HCT116 (cell line): ENCODE results near the gene UBA6. TPM values are rescaled to one million over a fixed set of nuclear protein-coding genes. Genes with fewer than 3 reads are reported as not detected.

Experiments used
- ATAC-seq: fragments of 200-7000 bp; cut with Tn5 transposase; 2 replicates; pipeline ENCODE4 v1.9.1; 2020; ENCODE audit warnings: mild to moderate bottlenecking, moderate library complexity
- BruUV-seq: library from RNA; stranded (reverse); fragments of 400-500 nt; replicated peaks from 2 replicates; lab custom pipeline; 2021; lab: Mats Ljungman, UMichigan
- CTCF ChIA-PET: fragments of 300-600 bp; sonication (Branson Sonifier 250); formaldehyde crosslinking; loops from one replicate; lab custom pipeline; 2021; ENCODE audit warnings: antibody characterized with exemption; lab: Charles Lee
- POLR2A ChIA-PET: fragments of 300-600, 350-600 bp; sonication (Branson Sonifier 250); formaldehyde crosslinking; loops from one replicate; lab custom pipeline; 2021; ENCODE audit warnings: antibody characterized with exemption; lab: Charles Lee
- RAD21 ChIA-PET, 2 experiments: fragments of 300-600 bp; sonication (Branson Sonifier 250); formaldehyde crosslinking; loops; one replicate each; lab custom pipeline; 2023; ENCODE audit warnings: low total read pairs in 2 of 2; ENCODE audit not compliant: uncharacterized antibody in 2 of 2, unreplicated experiment in 2 of 2, low non-redundant PET in 1 of 2; lab: Charles Lee
- DNase-seq: peaks from one replicate; pipeline ENCODE4 v3.0.0-alpha.2; 2010; ENCODE audit warnings: low read depth, low spot score
- H2AFZ ChIP-seq: fragments of 200-600 bp; shearing (Covaris generic), sonication (generic); 2 replicates; pipeline ENCODE4 v1.6.1; 2017; ENCODE audit warnings: low read depth, mixed run types, mixed read lengths, antibody characterized with exemption, low read length; ENCODE audit not compliant: poor library complexity, severe bottlenecking
- H3K27ac ChIP-seq: 2 replicates; pipeline ENCODE4 v1.5.1; 2012; ENCODE audit warnings: low read depth, low read length
- H3K27me3 ChIP-seq: fragments of 200-600 bp; sonication (generic); 2 replicates; pipeline ENCODE4 v1.6.1; 2016; ENCODE audit warnings: mixed run types, low read length, mixed read lengths; ENCODE audit not compliant: insufficient read depth
- H3K36me3 ChIP-seq, 2 experiments: fragments of 200-500 bp in 1 of 2; fragments of 200-600 bp in 1 of 2; sonication (Bioruptor generic) in 1 of 2; sonication (generic) in 1 of 2; 2 replicates each; pipeline versions ENCODE4 v1.5.1 to v1.6.1; 2014 to 2016; ENCODE audit warnings: low read length in 2 of 2, inconsistent platforms in 1 of 2, mixed read lengths in 1 of 2, mixed run types in 1 of 2; ENCODE audit not compliant: insufficient read depth in 2 of 2, control insufficient read depth in 1 of 2
- H3K4me1 ChIP-seq, 2 experiments: fragments of 200-600 bp in 1 of 2; sonication (generic) in 1 of 2; 2 replicates each; pipeline versions ENCODE4 v1.5.1 to v1.6.1; 2012 to 2017; ENCODE audit warnings: low read length in 2 of 2, inconsistent platforms in 1 of 2, mild to moderate bottlenecking in 1 of 2, mixed read lengths in 1 of 2, mixed run types in 1 of 2, moderate library complexity in 1 of 2; ENCODE audit not compliant: insufficient read depth in 2 of 2, control insufficient read depth in 1 of 2
- H3K4me2 ChIP-seq: fragments of 200-600 bp; sonication (generic); 2 replicates; pipeline ENCODE4 v1.6.1; 2017; ENCODE audit warnings: mixed run types, low read length, mixed read lengths
- H3K4me3 ChIP-seq, 2 experiments: fragments of 200-600 bp in 1 of 2; sonication (generic) in 1 of 2; replicated peaks in 1 of 2; 2 replicates each; pipeline ENCODE4 v1.5.1; 2011 to 2016; ENCODE audit warnings: low read length in 2 of 2, control low read depth in 1 of 2, low read depth in 1 of 2, mild to moderate bottlenecking in 1 of 2, mixed read lengths in 1 of 2, mixed run types in 1 of 2
- H3K79me2 ChIP-seq: fragments of 200-600 bp; sonication (generic); 2 replicates; pipeline ENCODE4 v1.6.1; 2017; ENCODE audit warnings: mild to moderate bottlenecking, mixed run types, low read length, moderate library complexity, mixed read lengths; ENCODE audit not compliant: insufficient read depth
- H3K9ac ChIP-seq: fragments of 200-600 bp; sonication (generic); 2 replicates; pipeline ENCODE4 v1.6.1; 2016; ENCODE audit warnings: low read length, mixed read lengths
- H3K9me2 ChIP-seq: fragments of 200-600 bp; sonication (generic), shearing (Covaris generic); 2 replicates; pipeline ENCODE4 v1.6.1; 2017; ENCODE audit warnings: mixed run types, mild to moderate bottlenecking, moderate library complexity; ENCODE audit not compliant: insufficient read depth
- H3K9me3 ChIP-seq, 2 experiments: fragments of 200-500 bp in 1 of 2; fragments of 200-600 bp in 1 of 2; sonication (Bioruptor generic) in 1 of 2; sonication (generic) in 1 of 2; 2 replicates each; pipeline ENCODE4 v1.6.1; 2014 to 2017; ENCODE audit warnings: low read length in 2 of 2, mixed read lengths in 2 of 2, inconsistent platforms in 1 of 2, low read depth in 1 of 2, mild to moderate bottlenecking in 1 of 2, mixed run types in 1 of 2, moderate library complexity in 1 of 2; ENCODE audit not compliant: control insufficient read depth in 1 of 2, insufficient read depth in 1 of 2
- H4K20me1 ChIP-seq: fragments of 200-600 bp; sonication (generic), shearing (Covaris generic); 2 replicates; pipeline ENCODE4 v1.6.1; 2017; ENCODE audit warnings: mixed run types, mild to moderate bottlenecking, moderate library complexity; ENCODE audit not compliant: insufficient read depth
- ATF3 ChIP-seq: IDR thresholded peaks from 2 replicates; pipeline ENCODE4 v1.6.1; 2012
- EGR1 ChIP-seq: IDR thresholded peaks from 2 replicates; pipeline ENCODE4 v1.6.1; 2012; ENCODE audit warnings: low read depth
- ELF1 ChIP-seq: IDR thresholded peaks from 2 replicates; pipeline ENCODE4 v1.6.1; 2012; ENCODE audit warnings: low read depth, borderline replicate concordance
- EZH2 ChIP-seq: fragments of 200-600 bp; sonication (generic); IDR thresholded peaks from 2 replicates; pipeline ENCODE4 v1.6.1; 2017; ENCODE audit warnings: antibody characterized with exemption, mixed run types
- MAX ChIP-seq: IDR thresholded peaks from 2 replicates; pipeline ENCODE4 v1.6.1; 2012
- POLR2A ChIP-seq: IDR thresholded peaks from 2 replicates; pipeline ENCODE4 v1.7.0; 2011; ENCODE audit warnings: borderline replicate concordance; ENCODE audit not compliant: insufficient read depth, insufficient read length; ENCODE audit errors: extremely low read depth
- POLR2AphosphoS5 ChIP-seq: IDR thresholded peaks from 2 replicates; pipeline ENCODE4 v1.6.1; 2011; ENCODE audit warnings: mild to moderate bottlenecking, low read depth, low read length, moderate library complexity
- REST ChIP-seq: IDR thresholded peaks from 2 replicates; pipeline ENCODE4 v1.6.1; 2012; ENCODE audit warnings: low read depth
- SIN3A ChIP-seq: IDR thresholded peaks from 2 replicates; pipeline ENCODE4 v1.6.1; 2012; ENCODE audit warnings: low read depth
- YY1 ChIP-seq: IDR thresholded peaks from 2 replicates; pipeline ENCODE4 v1.6.1; 2011; ENCODE audit warnings: low read length, low read depth, moderate library complexity, mild to moderate bottlenecking; ENCODE audit not compliant: insufficient replicate concordance; ENCODE audit errors: extremely low read depth
- ZBTB33 ChIP-seq: IDR thresholded peaks from 2 replicates; pipeline ENCODE4 v1.6.1; 2011; ENCODE audit warnings: mild to moderate bottlenecking, low read length, moderate library complexity; ENCODE audit not compliant: insufficient replicate concordance; ENCODE audit errors: extremely low read depth
- ZFX ChIP-seq: fragments of 450-650 bp; IDR thresholded peaks from 2 replicates; pipeline ENCODE4 v1.6.1; 2017
- intact Hi-C: fragments of 100-400 bp; cut with micrococcal nuclease; formaldehyde crosslinking; loops from 2 replicates; pipeline ENCODE4 v1.10.0; 2022
- total RNA-seq: library from RNA; stranded (reverse); gene quantifications from one replicate; pipeline ENCODE4 v1.2.1, GENCODE V29; 2021; ENCODE audit not compliant: unreplicated experiment

UBA6 gene
- total RNA-seq, 1 experiment from 2014 or later, result 98.9 TPM

GRCh38 chr4:67725981-67726380 lies 25.0 kb upstream of the UBA6 start:
- DNase-seq (no peak), ATAC-seq (no peak)
- no peaks in the 10 kb centered on the region for H3K79me2 ChIP-seq
- H3K9me3 ChIP-seq, result no peaks in the 10 kb centered on the region; a peak in 1 of 4 replicates
- no peaks in the 10 kb centered on the region for H3K27me3 ChIP-seq
- H3K36me3 ChIP-seq, result no peaks in the 10 kb centered on the region
- RAD21 ChIA-PET, result no interaction called here
- H2AFZ ChIP-seq, result no peak overlapping the region
- peaks cover 14 to 36% of the 10 kb centered on the region in 2 experiments for H3K4me1 ChIP-seq
- no peaks in the 10 kb centered on the region for H3K9me2 ChIP-seq
- intact Hi-C loops, result no loop called here
- H4K20me1 ChIP-seq, result no peaks in the 10 kb centered on the region
- H3K27ac ChIP-seq, result no peak overlapping the region
- BruUV-seq, result no TSS peak
- H3K4me2 ChIP-seq, result no peak overlapping the region
- TF ChIP-seq REST (no peak), MAX (no peak), EZH2 (no peak), EGR1 (no peak), ZBTB33 (no peak), ZFX (no peak), ATF3 (no peak), ELF1 (no peak), SIN3A (no peak), POLR2A (no peak), POLR2AphosphoS5 (no peak), YY1 (no peak)
- TF ChIP-seq, all 23 proteins: peak for 0
- no peak overlapping the region for H3K9ac ChIP-seq
- no peak overlapping the region for H3K4me3 ChIP-seq
- ChIA-PET CTCF (no interaction called here), POLR2A (no interaction called here)
